Mucosa of rectum (tissue), 2 donors: Measurements from ENCODE around the gene FYCO1.
A peak's percentile ranks its signal among the peaks of the same experiment; 100 is the strongest.

Experiments used
- H3K27ac ChIP-seq, 2 donors: one replicate each; pipeline ENCODE4 v1.7.0; 2013; ENCODE audit warnings: inconsistent platforms in 2 of 2, low read depth in 2 of 2, low read length in 2 of 2
- H3K27me3 ChIP-seq, 2 donors: one replicate each; pipeline ENCODE4 v1.7.0; 2013; ENCODE audit warnings: low read length in 2 of 2; ENCODE audit not compliant: control insufficient read depth in 2 of 2, insufficient read depth in 2 of 2
- H3K36me3 ChIP-seq, 2 donors: one replicate each; pipeline ENCODE4 v1.7.0; 2013; ENCODE audit warnings: low read length in 2 of 2; ENCODE audit not compliant: control insufficient read depth in 2 of 2, insufficient read depth in 2 of 2
- H3K4me1 ChIP-seq, 2 donors: one replicate each; pipeline ENCODE4 v1.7.0; 2013; ENCODE audit warnings: low read length in 2 of 2, mild to moderate bottlenecking in 1 of 2; ENCODE audit not compliant: control insufficient read depth in 2 of 2, insufficient read depth in 2 of 2
- H3K4me3 ChIP-seq, 2 donors: one replicate each; pipeline ENCODE4 v1.7.0; 2013; ENCODE audit warnings: low read length in 2 of 2
- H3K9ac ChIP-seq, 2 donors: one replicate each; pipeline ENCODE4 v1.7.0; 2013; ENCODE audit warnings: low read length in 2 of 2, low read depth in 1 of 2, mild to moderate bottlenecking in 1 of 2
- H3K9me3 ChIP-seq, 2 donors: one replicate each; pipeline ENCODE4 v1.7.0; 2013; ENCODE audit warnings: low read length in 2 of 2; ENCODE audit not compliant: control insufficient read depth in 2 of 2
- donor health status: healthy.
- donor health status: Normal muscosa, but diverticular disease.

The FYCO1 gene

DNA sequence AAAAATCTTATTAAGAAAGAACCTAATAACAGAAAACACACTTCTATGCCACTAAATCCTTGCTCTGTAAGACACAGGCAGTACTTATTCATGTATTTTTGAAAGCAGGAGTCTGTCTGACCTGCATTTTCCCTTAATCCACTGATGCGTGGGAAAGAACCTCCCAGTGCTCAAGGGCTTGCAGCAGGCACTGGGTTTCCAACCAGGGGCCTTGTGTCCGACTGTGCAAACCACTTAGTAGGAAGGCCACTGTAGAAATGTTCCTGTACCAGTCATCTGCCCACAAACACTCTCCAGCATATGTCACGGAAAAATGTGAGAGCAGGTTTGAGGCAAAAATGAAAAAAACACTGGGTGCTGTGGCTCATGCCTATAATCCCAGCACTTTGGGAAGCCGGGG is 39.9 kb downstream of the FYCO1 start:
- Histone ChIP-seq H3K27ac (no peak overlapping the region), H3K27me3 (no peaks in the 10 kb centered on the region), H3K9ac (no peak overlapping the region), H3K36me3 (peaks cover 83% of the 10 kb centered on the region in 2 donors), H3K9me3 (no peaks in the 10 kb centered on the region), H3K4me1 (no peaks in the 10 kb centered on the region), H3K4me3 (no peak overlapping the region)

DNA sequence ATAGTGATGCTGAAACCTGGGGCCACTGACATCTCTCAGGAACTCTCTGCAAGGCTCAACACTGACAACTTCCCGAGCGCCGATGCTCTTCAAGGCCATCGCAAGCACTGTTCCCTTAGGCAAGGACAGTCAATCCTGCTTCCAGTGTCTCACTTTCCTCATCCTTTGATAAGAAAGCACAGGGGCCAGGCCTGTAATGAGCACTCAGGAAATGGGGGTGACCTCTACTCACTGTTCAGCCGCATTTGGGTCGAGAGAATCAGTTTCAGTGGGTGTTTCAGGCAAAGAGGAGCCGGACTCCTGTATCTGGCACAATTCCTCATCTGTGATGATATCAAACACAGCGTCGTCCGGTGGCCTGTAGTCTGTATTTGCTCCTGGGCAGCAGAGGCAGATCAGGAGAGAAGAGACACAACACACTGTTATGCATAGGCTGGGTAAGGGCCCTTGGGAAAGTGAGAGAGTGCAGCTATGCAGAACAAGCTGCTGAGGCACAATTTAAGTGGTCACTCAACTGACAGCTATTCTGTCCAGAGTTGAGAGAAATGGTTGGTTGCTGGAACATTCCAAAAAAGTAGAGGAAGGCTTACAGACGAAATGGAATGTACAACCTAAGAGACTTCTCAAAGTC is 40.5 kb downstream of the FYCO1 start:
- Histone ChIP-seq H3K36me3 (peaks cover 82 to 83% of the 10 kb centered on the region in 2 donors), H3K9ac (no peak overlapping the region), H3K4me1 (no peaks in the 10 kb centered on the region)

GRCh38 chr3:45954306-45954705 is 41.3 kb downstream of the FYCO1 start:
- H3K9me3 ChIP-seq, result no peaks in the 10 kb centered on the region
- H3K27ac ChIP-seq, result no peak overlapping the region
- H3K9ac ChIP-seq, result no peak overlapping the region
- H3K36me3 ChIP-seq, result peaks cover 83% of the 10 kb centered on the region in 2 donors
- H3K27me3 ChIP-seq, result no peaks in the 10 kb centered on the region
- no peak overlapping the region for H3K4me3 ChIP-seq
- H3K4me1 ChIP-seq, result peaks cover 0 to 4% of the 10 kb centered on the region in 2 donors

More for the DNA sequence above, 40.5 kb downstream of the FYCO1 start:
- Histone ChIP-seq H3K27me3 (no peaks in the 10 kb centered on the region), H3K27ac (no peak overlapping the region), H3K4me3 (no peak overlapping the region), H3K9me3 (no peaks in the 10 kb centered on the region)

GRCh38 chr3:45953536-45953935 is 42.1 kb downstream of the FYCO1 start:
- peaks cover 83% of the 10 kb centered on the region in 2 donors for H3K36me3 ChIP-seq
- no peak overlapping the region for H3K9ac ChIP-seq
- no peak overlapping the region for H3K27ac ChIP-seq
- H3K9me3 ChIP-seq, result no peaks in the 10 kb centered on the region
- no peaks in the 10 kb centered on the region for H3K27me3 ChIP-seq
- H3K4me3 ChIP-seq, result no peak overlapping the region
- H3K4me1 ChIP-seq, result peaks cover 0 to 9% of the 10 kb centered on the region in 2 donors

DNA sequence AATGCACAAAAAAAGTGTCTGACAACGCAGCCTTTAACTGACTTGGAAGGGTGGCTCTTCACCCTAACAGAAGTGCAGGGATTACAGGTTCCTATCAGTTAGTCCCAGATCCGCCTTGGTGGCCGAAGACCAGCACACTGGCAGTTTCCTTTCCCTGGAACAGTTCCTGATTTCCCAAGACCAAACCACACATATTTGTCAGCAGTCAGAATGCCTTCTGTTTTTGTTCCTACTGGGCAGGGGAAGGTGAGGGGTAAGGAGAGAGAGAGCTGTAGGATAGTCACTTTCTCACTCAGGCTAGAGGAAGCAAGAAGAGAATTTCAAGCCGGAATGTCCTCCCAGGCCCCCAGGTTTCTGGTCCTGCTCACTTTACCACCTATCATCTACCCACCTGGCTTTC is 43.2 kb downstream of the FYCO1 start:
- Histone ChIP-seq H3K9me3 (no peaks in the 10 kb centered on the region), H3K36me3 (peaks cover 76 to 80% of the 10 kb centered on the region in 2 donors), H3K4me3 (no peak overlapping the region), H3K27ac (no peak overlapping the region), H3K9ac (no peak overlapping the region), H3K4me1 (peaks cover 2 to 9% of the 10 kb centered on the region in 2 donors), H3K27me3 (no peaks in the 10 kb centered on the region)

DNA sequence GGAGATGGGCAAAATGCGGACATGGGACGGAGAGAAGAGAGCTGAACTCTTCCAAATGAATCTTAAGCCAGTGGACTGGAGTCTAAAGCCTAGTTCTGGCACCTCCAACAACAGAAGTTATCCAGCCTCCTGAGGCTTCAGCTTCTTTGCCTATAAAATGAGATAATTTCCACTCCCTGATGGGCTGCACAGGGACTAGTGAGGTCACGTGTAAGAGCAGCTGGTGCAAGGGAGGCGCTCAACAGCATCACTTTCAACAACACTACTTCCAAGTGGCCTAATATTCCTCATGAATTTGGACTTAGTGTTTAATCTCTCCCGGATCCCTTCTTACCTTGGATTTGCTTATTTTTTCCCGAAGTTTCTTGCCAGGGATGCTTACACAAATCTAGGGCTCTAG is 43.7 kb downstream of the FYCO1 start:
- peaks cover 2 to 9% of the 10 kb centered on the region in 2 donors for H3K4me1 ChIP-seq
- H3K4me3 ChIP-seq, result no peak overlapping the region
- H3K27me3 ChIP-seq, result no peaks in the 10 kb centered on the region
- H3K9me3 ChIP-seq, result no peaks in the 10 kb centered on the region
- no peak overlapping the region for H3K9ac ChIP-seq
- H3K36me3 ChIP-seq, result peaks cover 81% of the 10 kb centered on the region in 2 donors
- H3K27ac ChIP-seq, result peak overlapping the region in 1 of 2 donors; percentile 25

GRCh38 chr3:45950686-45951600 is 44.7 kb downstream of the FYCO1 start:
- H3K4me1 ChIP-seq, result peaks cover 2 to 9% of the 10 kb centered on the region in 2 donors
- no peak overlapping the region for H3K9ac ChIP-seq
- H3K27me3 ChIP-seq, result no peaks in the 10 kb centered on the region
- peaks cover 86 to 91% of the 10 kb centered on the region in 2 donors for H3K36me3 ChIP-seq
- H3K9me3 ChIP-seq, result no peaks in the 10 kb centered on the region
- H3K27ac ChIP-seq, result peak overlapping the region; percentile 24 to 32
- H3K4me3 ChIP-seq, result no peak overlapping the region

DNA sequence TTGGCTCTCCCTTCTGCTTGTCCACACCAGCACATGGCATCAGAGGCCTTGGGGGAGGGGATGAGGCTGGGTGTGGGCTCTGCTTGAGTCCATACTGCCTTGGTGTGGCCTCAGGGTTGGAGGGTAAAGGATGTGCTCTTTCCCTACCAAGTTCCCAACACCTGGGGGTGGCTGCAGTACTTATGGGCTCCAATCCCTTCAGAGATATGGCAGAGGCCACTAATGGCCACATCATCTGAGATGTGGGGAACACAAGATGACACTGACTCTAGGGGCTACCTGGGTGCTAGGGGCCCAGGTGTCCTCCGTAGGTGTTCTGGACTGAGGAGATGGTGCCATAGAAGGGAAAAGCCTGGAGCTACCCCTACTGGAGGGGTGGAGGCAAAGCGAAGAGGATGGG is 45.5 kb downstream of the FYCO1 start:
- no peaks in the 10 kb centered on the region for H3K27me3 ChIP-seq
- H3K27ac ChIP-seq, result peak overlapping the region; percentile 24 to 32
- H3K9ac ChIP-seq, result no peak overlapping the region
- no peaks in the 10 kb centered on the region for H3K9me3 ChIP-seq
- H3K4me1 ChIP-seq, result peaks cover 2 to 9% of the 10 kb centered on the region in 2 donors
- peaks cover 78 to 84% of the 10 kb centered on the region in 2 donors for H3K36me3 ChIP-seq
- no peak overlapping the region for H3K4me3 ChIP-seq

- H3K4me3 ChIP-seq, result no peak overlapping the region
- no peaks in the 10 kb centered on the region for H3K9me3 ChIP-seq
- peak overlapping the region in 1 of 2 donors; percentile 32 for H3K27ac ChIP-seq
- no peaks in the 10 kb centered on the region for H3K27me3 ChIP-seq
- H3K4me1 ChIP-seq, result peaks cover 2 to 9% of the 10 kb centered on the region in 2 donors
- no peak overlapping the region for H3K9ac ChIP-seq
- peaks cover 71 to 77% of the 10 kb centered on the region in 2 donors for H3K36me3 ChIP-seq
Observed at GRCh38 chr3:45949432-45949831, 46.2 kb downstream of the FYCO1 start.

DNA sequence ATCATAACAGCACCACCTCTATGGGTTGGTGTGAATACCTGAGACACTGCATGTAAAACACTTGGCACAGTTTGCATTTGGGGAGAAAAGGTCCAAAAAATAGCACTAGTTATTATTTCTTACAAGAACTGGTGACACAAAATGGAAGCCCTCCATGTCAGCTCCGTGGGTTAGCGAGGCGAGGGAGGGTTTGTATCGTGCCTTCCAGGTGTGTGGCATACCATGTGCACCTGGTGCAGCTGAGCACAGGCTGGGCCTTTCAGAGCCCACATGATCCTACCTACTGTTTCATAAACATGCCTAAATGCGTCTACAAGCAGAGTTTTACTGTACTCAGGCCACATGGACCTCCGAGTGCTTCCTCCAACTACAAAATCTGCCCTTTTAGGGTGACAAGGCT is 46.7 kb downstream of the FYCO1 start:
- no peak overlapping the region for H3K27ac ChIP-seq

More for the DNA sequence above, 46.7 kb downstream of the FYCO1 start:
- no peaks in the 10 kb centered on the region for H3K9me3 ChIP-seq
- no peak overlapping the region for H3K9ac ChIP-seq
- H3K27me3 ChIP-seq, result no peaks in the 10 kb centered on the region
- peaks cover 65 to 71% of the 10 kb centered on the region in 2 donors for H3K36me3 ChIP-seq
- no peak overlapping the region for H3K4me3 ChIP-seq
- peaks cover 2 to 9% of the 10 kb centered on the region in 2 donors for H3K4me1 ChIP-seq
